Measurements from ENCODE around the gene CPB1.

Gene CPB1

DNA sequence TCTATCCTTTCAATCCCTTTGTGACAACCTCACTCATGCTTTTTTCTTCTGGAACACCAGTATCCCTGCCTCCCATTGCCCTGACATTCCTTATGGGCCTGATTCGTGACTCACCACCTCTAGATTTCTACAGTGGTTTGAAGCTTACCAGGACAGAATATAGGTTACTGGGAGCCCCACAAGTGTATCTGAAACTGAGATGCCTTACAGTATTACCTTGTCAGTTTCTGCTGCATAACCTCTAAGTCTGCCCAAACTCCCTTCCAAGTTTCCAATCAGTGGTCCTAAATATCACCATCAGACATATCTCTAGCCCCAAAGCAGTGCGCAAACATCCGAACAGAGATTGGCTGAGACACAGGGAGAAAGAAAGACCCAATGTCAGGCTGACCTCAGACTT is 5.6 kb downstream of the CPB1 start:
- DNase-seq: no peak

DNA sequence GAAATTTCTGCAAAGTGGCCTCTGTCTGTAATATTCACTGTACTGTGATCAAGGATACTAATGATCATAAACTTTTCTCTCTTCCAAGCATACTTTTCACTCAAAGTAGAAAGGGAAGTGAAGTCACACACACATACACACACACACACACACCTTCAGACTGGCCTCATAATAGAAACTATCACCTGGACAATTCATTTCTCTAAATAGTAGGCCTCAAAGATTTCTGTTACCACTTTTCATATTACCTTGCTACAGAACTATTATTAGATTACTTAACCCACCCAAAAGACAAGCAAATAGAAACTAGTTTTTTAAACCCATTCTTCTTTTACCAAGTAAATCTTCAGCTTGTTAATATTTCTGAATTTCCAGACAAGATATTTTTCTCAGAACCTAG is 12.2 kb downstream of the CPB1 start:
- no peak for DNase-seq

DNA sequence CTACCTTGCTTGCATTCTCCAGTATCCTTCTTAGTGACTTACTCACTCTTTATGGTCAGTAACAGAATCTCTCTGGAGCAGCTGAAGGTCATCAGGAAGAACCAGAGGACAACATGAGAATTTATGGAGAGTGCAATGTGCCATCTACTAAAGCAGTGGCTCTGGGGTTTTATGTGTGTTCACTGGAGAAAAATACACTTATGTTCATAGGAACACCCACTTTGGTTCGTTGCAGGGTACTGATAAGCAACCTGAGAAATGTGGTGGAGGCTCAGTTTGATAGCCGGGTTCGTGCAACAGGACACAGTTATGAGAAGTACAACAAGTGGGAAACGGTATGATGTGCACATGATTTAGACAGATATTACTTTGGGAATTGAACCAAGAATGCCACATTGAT is 12.8 kb downstream of the CPB1 start:
- DNase-seq: no peak

DNA sequence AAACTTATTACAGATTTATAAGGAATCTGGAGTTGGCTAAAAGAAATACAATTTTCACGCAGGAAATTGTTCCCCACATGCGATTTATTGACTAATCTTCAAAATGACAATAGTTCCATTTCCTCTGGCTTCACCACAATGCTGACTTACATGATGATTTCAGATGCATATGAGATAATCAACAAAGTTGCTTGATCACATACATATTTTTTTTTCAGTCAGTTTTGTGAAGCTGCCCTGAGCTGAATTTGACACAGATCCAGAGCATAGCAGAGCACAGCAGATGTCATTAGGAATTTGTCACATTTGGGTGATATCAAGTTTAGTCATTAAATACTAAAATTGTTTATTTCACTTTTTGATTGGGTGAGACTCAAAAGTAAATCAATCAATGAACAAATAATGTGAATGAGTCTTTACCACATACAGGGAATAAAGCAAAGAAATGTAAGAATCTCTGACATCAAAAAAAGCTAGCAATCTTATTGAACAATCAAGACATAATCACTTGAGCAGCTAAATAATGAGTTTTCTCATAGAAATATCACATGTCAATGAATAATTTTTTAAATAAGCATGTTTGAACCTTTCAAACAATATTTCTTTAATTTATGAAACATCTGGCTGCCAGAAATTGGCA is 18.3 kb downstream of the CPB1 start:
- no peak for DNase-seq

DNA sequence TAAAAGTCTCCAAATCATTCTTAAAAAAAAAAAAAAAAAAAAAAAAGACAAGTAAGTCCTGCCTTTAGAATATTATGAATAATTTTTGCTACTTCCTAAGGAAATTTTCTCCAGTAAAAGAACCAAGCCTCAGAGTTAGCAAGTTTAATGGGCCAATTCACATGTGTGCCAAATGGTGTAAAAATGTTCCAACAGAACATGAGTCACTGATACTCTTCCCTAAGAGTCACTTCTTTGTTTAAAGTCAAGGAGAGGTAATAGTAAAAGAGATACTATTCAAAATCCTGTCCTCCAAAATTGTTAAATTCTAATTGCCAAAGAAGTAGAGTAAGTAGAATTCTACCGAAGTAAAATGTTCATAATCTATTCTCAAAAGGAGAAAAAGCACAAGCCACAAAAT is 19.7 kb downstream of the CPB1 start:
- DNase-seq: no peak

DNA sequence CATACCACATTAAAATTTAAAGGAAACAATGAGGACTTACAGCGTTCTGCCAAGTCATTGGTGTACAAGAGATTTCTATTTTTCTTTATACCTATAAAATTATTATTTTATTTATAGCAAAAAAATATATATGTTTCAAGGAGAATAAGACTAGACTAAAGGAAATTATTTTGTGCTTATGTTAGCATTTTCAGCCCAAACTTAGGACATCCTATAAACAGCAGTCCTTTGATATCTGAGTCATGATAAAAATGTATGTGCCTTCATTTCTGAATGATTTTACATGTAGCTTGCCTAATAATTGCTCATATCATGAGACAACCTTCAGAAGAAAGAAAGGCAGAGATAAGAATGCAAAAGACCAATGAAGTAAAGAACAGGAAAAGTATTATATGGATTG is 20.8 kb downstream of the CPB1 start:
- DNase-seq: no peak

DNA sequence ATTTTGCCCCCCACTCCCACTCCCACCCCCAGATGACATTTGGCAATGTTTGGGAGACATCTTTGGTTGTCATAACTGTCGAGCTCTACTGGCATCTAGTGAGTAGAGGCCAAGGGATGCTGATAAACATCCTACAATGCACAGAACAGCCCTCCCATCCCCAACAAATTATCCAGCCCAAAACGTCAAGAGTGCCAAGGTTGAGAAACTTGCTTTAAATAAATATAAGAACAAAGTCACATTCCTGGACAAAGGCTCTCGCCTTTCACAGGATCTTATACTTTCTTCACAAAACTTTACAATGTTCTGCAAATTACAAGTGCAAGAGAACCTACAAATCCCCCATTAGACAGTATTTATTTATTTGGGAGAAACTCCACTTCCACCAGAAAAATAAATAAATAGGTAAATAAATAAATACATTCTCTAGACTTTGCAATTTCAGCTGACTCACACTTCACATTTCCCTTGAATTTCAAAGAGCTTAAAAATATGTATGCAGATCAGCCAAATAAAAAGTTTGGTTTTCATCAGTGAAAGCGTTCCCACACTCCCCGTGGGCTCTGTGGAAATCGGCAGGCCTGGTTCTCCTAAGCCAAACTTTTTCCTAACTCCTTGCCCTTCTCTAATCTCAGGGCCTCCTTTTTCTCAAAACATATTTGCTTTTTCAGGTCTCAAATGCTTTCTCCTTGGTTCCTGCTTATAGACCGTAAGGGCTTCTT is 24.8 kb downstream of the CPB1 start:
- no peak for DNase-seq

DNA sequence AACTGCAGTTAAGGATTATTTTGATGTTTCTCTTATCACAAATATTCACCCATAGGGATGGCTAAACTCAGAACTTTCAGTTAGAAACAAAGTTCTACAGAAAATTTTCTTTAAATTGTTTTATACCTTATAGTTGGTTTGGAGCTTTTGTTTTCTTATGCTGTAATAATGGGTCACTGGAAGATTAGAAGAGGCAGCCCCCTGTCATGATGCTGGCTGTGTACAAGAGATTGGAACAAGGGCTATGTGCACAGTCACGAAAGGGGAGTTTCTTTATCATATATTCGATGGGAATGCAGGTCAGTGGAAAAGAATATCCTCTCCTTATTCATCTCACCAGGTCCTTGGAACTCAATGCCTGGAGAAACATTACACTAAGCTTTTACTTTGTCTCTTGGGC is 25.5 kb downstream of the CPB1 start:
- DNase-seq: no peak

DNA sequence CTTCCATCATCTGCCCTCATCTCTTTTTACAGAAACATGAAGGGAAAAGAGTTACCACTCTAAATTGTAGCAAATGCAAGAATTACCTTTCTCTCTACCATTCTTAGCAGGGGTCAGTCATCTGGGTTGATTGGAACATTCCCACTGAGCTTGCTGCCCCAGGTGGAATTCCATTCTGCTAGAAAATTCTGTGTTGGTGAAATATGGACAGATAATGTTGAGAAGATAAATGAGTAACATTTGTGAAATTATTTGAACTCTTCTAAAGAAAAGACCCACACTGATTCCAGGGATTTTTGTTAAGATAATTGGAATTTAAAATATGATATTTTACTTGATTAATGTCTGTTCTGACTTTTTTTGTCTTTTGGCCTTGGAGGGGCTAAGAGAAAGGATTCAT is 26.4 kb downstream of the CPB1 start:
- DNase-seq: no peak

DNA sequence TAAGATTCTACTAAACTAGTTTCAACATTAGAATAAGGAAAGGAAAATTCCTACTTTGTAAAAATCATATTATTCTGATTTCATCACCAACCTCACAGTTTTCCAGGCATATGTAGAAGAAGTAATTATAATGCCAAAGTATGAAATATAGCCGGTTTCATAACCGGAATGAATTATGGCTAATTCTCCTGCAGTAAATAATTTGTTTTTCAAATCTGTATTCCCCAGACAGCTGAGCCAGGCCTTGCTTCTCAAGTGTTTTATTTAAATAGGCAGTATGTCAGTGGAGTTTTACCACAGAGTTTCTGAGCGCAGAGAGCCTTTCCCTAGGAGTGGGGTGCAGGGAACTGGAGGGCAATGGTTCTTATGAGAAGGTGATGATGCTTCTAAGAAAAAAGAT is 28.8 kb downstream of the CPB1 start:
- DNase-seq: no peak

DNA sequence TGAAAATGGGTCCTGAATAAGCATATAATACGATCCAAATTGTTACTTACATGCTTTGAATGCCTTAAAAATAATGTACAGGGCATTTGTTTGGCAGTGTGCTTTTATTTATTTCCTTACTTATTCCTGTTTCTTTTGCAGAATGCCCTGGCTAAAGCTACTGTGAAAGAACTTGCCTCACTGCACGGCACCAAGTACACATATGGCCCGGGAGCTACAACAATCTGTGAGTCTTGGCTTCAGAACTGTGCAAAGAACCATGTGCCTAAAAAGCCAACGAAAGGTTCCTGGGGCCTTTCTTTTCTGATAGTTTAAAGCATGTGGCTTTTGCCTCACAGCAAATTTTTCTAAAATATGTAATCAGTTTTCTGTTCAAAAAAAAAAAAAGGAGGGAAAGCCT is 29.7 kb downstream of the CPB1 start:
- DNase-seq: no peak

DNA sequence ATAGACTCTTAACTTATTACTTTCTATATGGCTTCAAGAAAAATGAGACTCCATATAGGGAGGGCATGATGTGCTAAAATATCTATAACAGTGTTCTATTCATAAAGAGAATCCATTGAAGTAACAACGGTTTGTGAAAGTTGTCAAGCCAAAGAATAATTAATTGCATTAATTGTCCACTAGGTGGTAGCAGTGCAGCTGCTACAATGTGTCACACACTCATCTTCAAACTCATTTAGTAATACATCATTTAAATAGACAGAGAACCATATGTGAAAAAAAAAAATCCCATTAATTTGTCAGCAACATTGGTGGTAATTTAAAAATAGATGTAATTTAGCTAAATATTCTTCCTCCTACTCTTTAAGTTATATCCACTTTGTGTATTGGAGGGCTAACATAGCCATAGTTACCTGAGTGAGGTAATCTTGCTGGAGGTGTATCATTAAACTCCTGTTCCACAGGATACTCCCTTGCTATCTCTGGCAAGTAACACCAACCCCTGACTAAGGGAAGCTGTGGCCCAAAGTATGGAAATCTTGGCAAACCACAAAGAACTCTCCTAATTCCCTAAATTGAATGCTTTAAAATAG is 33.8 kb downstream of the CPB1 start:
- peak in 1 of 2 experiments; percentile 36 for DNase-seq

DNA sequence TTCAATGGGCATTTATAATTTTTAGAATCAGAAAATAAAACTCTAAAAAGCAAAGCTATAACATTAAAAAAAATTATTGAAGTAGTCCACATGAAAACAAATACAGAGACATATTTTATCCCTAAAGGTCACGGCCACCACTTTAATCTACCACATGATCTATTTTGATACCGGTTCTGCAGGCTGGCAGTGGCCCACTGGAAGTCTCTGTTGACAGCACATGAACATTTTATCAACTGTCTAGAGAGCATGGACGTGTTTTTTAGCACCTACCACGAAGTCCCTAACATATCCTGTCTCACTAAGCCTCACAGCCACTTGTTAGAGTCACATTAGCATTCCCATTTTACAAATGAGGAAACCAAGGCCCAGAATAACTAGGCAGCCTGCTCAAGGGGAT is 35.7 kb downstream of the CPB1 start:
- no peak for DNase-seq

DNA sequence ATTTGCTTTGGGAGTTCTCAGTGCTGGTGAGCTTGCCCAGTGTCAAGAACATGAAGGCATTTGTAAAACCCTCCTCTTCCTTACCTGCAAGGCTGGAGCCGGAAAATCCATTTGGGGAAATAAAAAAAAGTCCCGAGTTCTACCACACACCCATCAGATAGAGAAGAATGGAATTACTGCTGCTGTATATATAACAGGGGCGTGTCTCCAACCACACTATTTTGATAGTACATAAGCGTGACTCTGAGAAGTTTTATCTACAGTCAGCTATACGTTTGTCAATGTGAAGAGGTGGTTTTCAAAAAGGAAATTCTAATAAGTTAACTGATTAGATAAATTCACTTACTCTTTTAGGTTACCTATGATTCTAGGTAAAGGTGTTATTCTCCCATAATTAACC is 36.2 kb downstream of the CPB1 start:
- no peak for DNase-seq

DNA sequence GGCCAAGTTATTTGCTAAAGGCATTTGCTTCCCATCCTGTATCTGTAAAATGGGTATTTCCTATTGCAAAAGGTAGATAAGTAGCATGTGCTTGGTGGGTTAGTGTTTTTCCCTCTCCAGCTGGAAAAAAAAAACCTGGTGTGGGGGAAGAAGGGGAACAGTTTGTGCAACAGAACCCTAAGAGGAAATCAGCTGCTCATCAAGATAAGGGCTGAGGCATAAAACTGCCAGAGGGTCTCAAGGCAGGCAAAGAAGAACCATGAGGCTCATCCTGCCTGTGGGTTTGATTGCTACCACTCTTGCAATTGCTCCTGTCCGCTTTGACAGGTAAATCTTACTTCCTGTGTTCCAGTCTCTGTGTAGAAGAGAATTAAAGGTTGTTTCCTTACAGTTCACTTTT is 37.4 kb downstream of the CPB1 start, which contains the start of gene CPA3:
CPA3 (plus strand) TSS at position 248 of the 400 bp plus-strand sequence; CDS start at position 260, 12 bp downstream.
- no peak for DNase-seq

DNA sequence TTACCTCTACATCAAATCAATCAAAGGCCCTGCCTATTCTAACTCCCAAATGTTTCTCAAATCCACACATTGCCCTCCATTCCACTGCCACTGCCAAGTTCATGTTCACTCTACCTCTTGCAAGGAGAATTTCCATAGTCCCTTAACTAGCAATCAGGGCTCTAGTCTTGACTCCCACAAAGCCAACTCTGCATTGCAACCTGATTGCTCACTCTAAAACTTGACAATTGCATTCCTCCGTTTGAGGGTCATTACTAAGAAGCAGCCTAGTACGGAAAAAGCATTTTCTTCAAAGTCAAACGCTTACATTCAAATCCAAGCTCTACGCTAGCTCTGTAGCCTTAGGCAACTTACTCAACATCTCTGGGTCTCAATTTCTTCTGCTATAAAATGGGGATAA is 38.6 kb downstream of the CPB1 start:
- DNase-seq: no peak

DNA sequence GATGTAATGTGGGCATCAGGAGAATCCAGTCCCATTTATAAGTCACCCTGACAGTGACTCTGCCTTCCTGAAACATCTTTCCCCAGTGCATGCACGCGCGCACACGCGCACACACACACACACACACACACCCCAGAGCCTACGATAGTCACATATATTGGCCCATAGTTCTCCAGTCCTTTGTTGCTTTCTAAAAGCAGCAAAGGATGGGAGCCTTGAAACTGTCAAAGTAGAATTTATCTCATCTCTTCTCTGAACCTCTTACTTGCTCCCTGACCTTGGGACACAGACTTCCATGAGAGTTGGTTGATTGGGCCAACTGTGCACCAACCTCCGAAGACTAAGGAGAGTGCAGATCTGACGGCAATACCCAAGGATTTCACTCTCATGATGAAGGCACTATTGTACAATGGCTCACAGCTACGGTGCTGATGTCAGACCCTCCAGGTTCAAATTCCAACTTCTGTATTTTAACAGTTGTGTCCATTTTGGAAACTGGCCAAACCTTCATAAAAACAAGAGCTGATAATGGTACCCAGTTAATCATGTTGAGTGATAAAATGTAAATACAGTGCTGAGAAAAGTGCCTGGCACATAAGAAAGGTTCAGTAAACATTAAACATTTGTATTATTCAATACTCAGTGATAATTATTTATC is 45.8 kb downstream of the CPB1 start:
- DNase-seq: no peak

DNA sequence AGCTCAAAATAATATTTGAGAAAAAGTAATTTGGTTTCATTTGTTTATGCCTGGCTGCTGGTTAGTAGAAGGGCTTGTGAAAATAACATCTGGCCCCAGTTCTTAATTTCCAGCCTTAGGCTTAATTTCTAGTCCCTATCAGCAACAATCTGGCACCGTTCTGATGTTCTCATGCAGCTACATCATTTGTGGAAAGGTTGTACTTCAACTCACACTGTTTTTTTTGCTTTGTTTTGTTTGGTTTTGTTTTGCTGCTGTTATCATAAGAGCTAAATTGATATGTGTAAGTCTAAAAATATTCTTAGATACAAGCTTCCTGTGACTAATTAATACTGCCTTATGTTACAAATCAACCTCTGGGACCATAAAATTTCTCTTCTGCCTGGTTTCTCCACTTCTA is 46.4 kb downstream of the CPB1 start:
- DNase-seq: peak in 1 of 2 experiments; percentile 65

DNA sequence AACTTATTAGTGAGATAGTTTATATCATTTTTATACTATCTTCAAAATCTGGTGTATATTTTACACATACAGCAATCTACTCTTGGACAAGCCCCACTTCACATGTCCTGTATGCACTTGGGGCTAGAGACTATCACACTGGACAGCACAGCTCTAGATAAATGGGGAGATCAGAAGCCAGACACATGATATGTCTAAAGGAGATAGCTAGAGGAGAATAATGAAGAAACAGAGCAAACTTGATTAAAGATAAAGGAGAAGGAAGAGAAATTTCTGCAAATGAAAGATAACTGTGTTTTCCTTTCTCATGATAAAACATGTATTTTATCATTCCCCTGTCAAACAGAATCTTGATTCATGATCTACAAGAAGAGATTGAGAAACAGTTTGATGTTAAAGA is 50.5 kb downstream of the CPB1 start:
- no peak for DNase-seq

DNA sequence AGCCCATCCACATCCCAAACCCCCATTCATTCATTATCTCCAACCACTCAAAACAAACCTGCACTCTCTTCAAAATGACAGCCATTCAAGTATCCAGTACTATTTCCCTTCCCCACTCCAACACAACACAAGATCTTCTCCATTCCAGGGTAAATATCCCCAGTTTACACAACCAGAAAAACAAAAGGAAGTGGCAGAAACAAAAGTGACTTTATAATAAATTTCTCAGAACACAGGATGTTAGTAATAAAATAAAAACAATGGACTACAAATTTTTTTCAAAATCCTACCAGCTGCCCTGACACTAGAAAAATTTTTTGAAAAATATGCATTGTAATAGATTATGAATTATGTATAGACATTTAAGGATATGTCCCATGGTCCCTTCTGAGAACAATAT is 51.6 kb downstream of the CPB1 start:
- DNase-seq: no peak

DNA sequence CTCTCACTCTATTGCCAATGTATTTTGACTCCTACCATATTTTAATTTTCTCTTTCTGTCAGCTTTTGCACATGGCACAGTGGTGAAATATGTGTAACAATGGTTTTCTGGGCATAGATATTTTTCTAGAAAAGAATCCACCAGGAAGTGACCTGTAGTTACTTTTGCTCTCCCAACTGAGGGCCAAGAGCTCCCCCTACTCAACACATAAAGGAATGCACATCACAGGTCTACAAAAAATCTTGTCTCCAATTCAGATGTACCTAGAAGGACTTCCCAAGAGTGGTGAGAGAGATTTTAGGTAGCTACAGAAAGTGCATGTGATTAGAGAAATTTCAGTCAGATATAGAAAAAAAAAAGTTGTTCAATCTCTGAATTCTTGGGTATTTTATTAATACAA is 53.1 kb downstream of the CPB1 start:
- peak; percentile 13 to 35 for DNase-seq

DNA sequence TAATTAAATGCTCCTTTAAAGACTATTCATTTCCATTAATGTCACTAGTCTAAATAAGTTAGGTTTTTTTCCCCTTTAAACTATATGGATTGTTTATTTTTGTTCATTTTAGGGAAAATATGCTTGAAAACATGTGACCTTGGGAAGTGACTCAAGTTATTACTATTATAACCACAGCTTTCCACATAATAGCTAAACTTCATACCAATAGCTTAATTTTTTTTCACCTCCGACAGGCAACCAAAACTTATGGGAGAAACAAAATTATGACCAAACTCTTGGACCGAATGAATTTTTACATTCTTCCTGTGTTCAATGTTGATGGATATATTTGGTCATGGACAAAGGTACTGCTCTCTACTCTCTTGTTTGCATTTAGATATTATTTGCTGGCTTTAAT is 53.7 kb downstream of the CPB1 start:
- DNase-seq: no peak

DNA sequence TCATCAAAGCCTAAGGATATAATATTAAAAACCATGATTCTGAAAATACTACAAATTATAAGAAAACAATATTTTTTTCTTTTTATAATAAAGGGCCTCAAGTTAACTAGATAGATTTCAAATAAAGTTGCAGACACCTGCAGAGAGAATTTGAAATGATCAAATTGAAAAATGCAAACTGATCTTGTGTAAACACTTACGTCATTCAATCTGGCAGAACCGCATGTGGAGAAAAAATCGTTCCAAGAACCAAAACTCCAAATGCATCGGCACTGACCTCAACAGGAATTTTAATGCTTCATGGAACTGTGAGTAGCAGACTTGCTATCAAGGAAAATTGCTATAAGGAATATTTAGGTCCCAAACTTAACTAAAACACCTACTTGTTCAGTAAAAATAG is 54.7 kb downstream of the CPB1 start:
- no peak for DNase-seq

DNA sequence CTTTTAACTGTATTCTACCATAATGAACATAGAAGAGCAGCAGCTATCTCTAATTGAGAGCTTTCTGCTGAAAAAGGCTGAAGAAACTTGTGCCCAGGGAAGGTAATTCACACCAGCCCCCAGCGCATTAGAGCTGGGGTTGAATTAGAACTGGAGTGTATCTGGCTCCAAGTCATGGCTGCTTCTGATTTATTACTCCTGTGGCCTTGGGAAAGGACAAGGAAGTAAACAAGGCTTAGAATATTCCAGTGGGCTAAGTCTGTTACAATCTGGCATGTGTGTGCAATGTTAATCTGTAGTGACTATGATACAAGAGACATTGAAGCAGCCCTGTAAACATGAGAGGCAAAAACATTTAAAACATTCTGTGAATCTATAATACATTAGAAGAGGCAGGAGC is 55.6 kb downstream of the CPB1 start:
- DNase-seq: no peak

All from NCI-H524 (cell line).